Hepatocyte (in vitro differentiated cells): ENCODE measurements around the gene NCS1. TPM values are rescaled to one million over a fixed set of nuclear protein-coding genes. Genes with fewer than 3 reads are reported as not detected.

Experiments
- DNase-seq: peaks from one replicate; pipeline ENCODE4 v3.0.0-alpha.2; 2016; ENCODE audit warnings: low spot score
- H2AFZ ChIP-seq: fragments of 200-600 bp; sonication (generic); 2 replicates; pipeline ENCODE4 v1.6.0; 2016; ENCODE audit warnings: antibody characterized with exemption, mild to moderate bottlenecking
- H3K27ac ChIP-seq: fragments of 200-600 bp; sonication (generic); 2 replicates; pipeline ENCODE4 v1.5.1; 2016; ENCODE audit warnings: mild to moderate bottlenecking
- H3K27me3 ChIP-seq: fragments of 200-600 bp; sonication (generic); 2 replicates; pipeline ENCODE4 v1.6.1; 2016
- H3K36me3 ChIP-seq: fragments of 200-600 bp; sonication (generic); replicated peaks from 2 replicates; pipeline ENCODE4 v1.5.1; 2016; ENCODE audit warnings: low read depth; ENCODE audit not compliant: insufficient read depth
- H3K4me1 ChIP-seq: fragments of 200-600 bp; sonication (generic); 2 replicates; pipeline ENCODE4 v1.5.1; 2016; ENCODE audit warnings: mild to moderate bottlenecking, moderate library complexity; ENCODE audit not compliant: insufficient read depth
- H3K4me2 ChIP-seq: fragments of 200-600 bp; sonication (generic); 2 replicates; pipeline ENCODE4 v1.6.0; 2016
- H3K4me3 ChIP-seq: fragments of 200-600 bp; sonication (generic); 2 replicates; pipeline ENCODE4 v1.5.1; 2016; ENCODE audit warnings: mild to moderate bottlenecking
- H3K79me2 ChIP-seq: fragments of 200-600 bp; sonication (generic); 2 replicates; pipeline ENCODE4 v1.6.0; 2017; ENCODE audit warnings: mild to moderate bottlenecking
- H3K9me2 ChIP-seq: fragments of 200-600 bp; sonication (generic); replicated peaks from 2 replicates; pipeline ENCODE4 v1.6.0; 2017; ENCODE audit warnings: mild to moderate bottlenecking; ENCODE audit not compliant: insufficient read depth
- H3K9me3 ChIP-seq: fragments of 200-600 bp; sonication (generic); 2 replicates; pipeline ENCODE4 v1.5.1; 2016; ENCODE audit warnings: low read depth, mild to moderate bottlenecking
- H4K20me1 ChIP-seq: fragments of 200-600 bp; sonication (generic); 2 replicates; pipeline ENCODE4 v1.6.0; 2016; ENCODE audit warnings: mild to moderate bottlenecking; ENCODE audit not compliant: insufficient read depth, poor library complexity, severe bottlenecking
- EZH2 ChIP-seq: fragments of 200-600 bp; sonication (generic); IDR thresholded peaks from 2 replicates; pipeline ENCODE4 v1.6.1; 2016; ENCODE audit warnings: antibody characterized with exemption, mild to moderate bottlenecking, borderline replicate concordance
- EZH2phosphoT487 ChIP-seq: fragments of 200-600 bp; sonication (generic); IDR thresholded peaks from one replicate; pipeline ENCODE4 v1.6.1; 2018; ENCODE audit warnings: antibody characterized with exemption, mild to moderate bottlenecking, low read depth, moderate library complexity; ENCODE audit not compliant: unreplicated experiment, severe bottlenecking
- WGBS: methylation state at CpG from one replicate; pipeline ENCODE4 v1.1.6; 2016; ENCODE audit warnings: low lambda C conversion rate; ENCODE audit errors: missing lambda C conversion rate; 5-methylcytosine and 5-hydroxymethylcytosine counted together
- polyA plus RNA-seq: library from polyadenylated mRNA; unstranded; fragments of >200 nt; fragmentation: Nextera tagmentation; extraction: Ambion mirVana; gene quantifications from 2 replicates; pipeline ENCODE4 v1.2.1, GENCODE V29; 2016
- total RNA-seq: library from RNA; depleted of rRNA; stranded (reverse); fragments of >200 nt; gene quantifications from 2 replicates; pipeline ENCODE4 v1.2.3, GENCODE V29; 2014
- TF ChIP-seq, protein P1 (sequence below): fragments of 200-600 bp; sonication (generic); IDR thresholded peaks from 2 replicates; pipeline ENCODE4 v1.5.1; 2016; ENCODE audit warnings: antibody characterized with exemption, mild to moderate bottlenecking; ENCODE audit not compliant: poor library complexity

The NCS1 gene
- total and polyA plus RNA-seq, 2 experiments from 2014 or later, result 16.8 to 25.3 TPM

DNA sequence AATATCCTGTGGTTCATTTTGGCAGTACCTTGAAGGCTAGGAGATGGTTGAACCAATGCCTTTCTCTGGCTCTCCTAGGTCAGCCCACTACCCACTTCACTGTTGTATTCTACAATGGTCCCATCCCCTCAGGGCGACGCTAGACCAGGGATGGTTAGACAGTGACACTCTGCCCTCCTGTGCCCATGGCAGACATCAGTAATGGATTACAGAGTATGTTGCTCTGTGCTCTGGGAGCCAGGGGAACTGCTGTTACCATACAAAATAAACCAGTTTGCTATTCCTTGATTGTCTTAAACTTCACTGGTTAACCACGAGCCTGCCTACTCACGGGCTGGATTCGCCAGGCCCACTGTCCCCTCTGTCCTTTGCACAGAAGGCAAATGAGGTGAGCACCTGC lies 33.7 kb downstream of the NCS1 start:
- WGBS, result 97% methylated on average over 5 of the region's 5 CpGs

DNA sequence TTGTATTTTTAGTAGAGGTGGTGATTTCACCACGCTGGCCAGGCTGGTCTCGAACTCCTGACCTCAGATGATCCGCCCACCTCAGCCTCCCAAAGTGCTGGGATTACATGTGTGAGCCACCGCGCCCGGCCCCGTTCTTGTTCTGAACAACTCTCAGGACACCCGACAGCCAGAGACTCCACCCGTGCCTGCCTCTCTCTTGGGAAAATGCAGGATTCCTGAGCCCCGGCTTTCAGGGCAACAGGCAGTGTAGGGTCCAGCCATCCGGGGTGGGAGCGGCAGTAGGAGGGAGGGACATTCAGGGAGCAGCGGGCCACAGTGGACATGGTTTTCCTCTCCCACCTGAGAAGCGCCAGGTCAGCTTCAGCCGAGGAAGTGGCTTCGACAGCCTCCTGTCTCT lies 34.4 kb downstream of the NCS1 start:
- Histone ChIP-seq H4K20me1 (no peaks in the 10 kb centered on the region), H3K4me1 (peaks cover 4% of the 10 kb centered on the region), H3K27me3 (no peaks in the 10 kb centered on the region), H3K27ac (no peak overlapping the region), H2AFZ (no peak overlapping the region), H3K36me3 (no peaks in the 10 kb centered on the region), H3K9me2 (no peaks in the 10 kb centered on the region), H3K79me2 (no peaks in the 10 kb centered on the region), H3K4me2 (no peak overlapping the region), H3K9me3 (no peaks in the 10 kb centered on the region), H3K4me3 (no peak overlapping the region)
- no peak for DNase-seq
- 93% methylated on average over 16 of the region's 16 CpGs for WGBS
- TF ChIP-seq EZH2, result no peak
- TF ChIP-seq, protein P1, sequence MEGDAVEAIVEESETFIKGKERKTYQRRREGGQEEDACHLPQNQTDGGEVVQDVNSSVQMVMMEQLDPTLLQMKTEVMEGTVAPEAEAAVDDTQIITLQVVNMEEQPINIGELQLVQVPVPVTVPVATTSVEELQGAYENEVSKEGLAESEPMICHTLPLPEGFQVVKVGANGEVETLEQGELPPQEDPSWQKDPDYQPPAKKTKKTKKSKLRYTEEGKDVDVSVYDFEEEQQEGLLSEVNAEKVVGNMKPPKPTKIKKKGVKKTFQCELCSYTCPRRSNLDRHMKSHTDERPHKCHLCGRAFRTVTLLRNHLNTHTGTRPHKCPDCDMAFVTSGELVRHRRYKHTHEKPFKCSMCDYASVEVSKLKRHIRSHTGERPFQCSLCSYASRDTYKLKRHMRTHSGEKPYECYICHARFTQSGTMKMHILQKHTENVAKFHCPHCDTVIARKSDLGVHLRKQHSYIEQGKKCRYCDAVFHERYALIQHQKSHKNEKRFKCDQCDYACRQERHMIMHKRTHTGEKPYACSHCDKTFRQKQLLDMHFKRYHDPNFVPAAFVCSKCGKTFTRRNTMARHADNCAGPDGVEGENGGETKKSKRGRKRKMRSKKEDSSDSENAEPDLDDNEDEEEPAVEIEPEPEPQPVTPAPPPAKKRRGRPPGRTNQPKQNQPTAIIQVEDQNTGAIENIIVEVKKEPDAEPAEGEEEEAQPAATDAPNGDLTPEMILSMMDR, result no peak
- TF ChIP-seq EZH2phosphoT487, result no peak

More for the DNA sequence above, 33.7 kb downstream of the NCS1 start:
- no peak for DNase-seq
- H3K9me2 ChIP-seq, result no peaks in the 10 kb centered on the region
- no peak overlapping the region for H2AFZ ChIP-seq
- no peaks in the 10 kb centered on the region for H3K79me2 ChIP-seq
- no peaks in the 10 kb centered on the region for H3K27me3 ChIP-seq
- H3K9me3 ChIP-seq, result no peaks in the 10 kb centered on the region
- no peaks in the 10 kb centered on the region for H3K36me3 ChIP-seq
- no peak for TF ChIP-seq EZH2phosphoT487
- no peak for TF ChIP-seq EZH2
- H4K20me1 ChIP-seq, result no peaks in the 10 kb centered on the region
- H3K27ac ChIP-seq, result no peak overlapping the region
- no peak overlapping the region for H3K4me3 ChIP-seq
- no peak overlapping the region for H3K4me2 ChIP-seq
- H3K4me1 ChIP-seq, result peaks cover 4% of the 10 kb centered on the region

DNA sequence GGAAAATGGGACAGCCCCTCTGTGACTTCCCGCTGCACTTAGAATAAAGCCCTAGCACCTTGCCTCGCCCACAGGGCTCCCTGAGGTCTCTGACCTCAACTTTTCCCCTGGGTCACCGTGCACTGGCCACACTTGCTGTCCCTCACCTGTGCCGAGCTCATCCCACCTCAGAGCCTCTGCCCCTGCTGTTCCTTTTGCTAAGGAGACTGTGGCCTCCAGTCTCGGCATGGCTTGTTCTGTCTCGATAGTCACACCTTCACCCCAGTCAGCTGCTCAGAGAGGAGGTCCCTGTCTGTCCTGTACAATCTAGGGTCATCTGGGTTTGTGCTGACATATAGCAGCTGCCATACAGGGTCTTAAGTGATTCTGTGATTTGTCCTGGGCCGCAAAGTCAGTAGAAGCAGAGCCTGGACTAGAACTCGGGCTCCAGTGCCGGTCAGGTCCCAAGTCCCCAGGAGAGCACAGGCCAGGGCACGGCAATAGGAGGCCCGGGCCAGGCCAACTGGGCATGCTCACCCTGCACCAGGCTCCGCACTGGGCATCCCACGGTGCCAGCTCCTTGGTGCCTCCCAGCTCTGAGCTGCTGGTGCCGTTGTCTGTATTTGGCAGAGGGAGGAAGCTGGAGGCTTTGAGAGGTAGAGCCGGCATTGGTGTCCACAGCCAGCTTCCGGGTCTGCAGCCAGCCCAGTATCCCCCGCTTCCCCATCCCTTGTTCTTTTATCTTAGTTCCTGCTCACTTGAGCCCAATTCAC lies 35.2 kb downstream of the NCS1 start:
- no peaks in the 10 kb centered on the region for H3K9me2 ChIP-seq
- no peaks in the 10 kb centered on the region for H4K20me1 ChIP-seq
- no peak overlapping the region for H3K4me2 ChIP-seq
- H3K9me3 ChIP-seq, result no peaks in the 10 kb centered on the region
- 92% methylated on average over 17 of the region's 17 CpGs for WGBS
- DNase-seq, result no peak
- H3K79me2 ChIP-seq, result no peaks in the 10 kb centered on the region
- H3K36me3 ChIP-seq, result no peaks in the 10 kb centered on the region
- H2AFZ ChIP-seq, result no peak overlapping the region
- TF ChIP-seq EZH2 (no peak), EZH2phosphoT487 (no peak)
- TF ChIP-seq, protein P1, result no peak
- H3K27me3 ChIP-seq, result no peaks in the 10 kb centered on the region
- H3K4me3 ChIP-seq, result no peak overlapping the region
- peaks cover 4% of the 10 kb centered on the region for H3K4me1 ChIP-seq
- no peak overlapping the region for H3K27ac ChIP-seq

DNA sequence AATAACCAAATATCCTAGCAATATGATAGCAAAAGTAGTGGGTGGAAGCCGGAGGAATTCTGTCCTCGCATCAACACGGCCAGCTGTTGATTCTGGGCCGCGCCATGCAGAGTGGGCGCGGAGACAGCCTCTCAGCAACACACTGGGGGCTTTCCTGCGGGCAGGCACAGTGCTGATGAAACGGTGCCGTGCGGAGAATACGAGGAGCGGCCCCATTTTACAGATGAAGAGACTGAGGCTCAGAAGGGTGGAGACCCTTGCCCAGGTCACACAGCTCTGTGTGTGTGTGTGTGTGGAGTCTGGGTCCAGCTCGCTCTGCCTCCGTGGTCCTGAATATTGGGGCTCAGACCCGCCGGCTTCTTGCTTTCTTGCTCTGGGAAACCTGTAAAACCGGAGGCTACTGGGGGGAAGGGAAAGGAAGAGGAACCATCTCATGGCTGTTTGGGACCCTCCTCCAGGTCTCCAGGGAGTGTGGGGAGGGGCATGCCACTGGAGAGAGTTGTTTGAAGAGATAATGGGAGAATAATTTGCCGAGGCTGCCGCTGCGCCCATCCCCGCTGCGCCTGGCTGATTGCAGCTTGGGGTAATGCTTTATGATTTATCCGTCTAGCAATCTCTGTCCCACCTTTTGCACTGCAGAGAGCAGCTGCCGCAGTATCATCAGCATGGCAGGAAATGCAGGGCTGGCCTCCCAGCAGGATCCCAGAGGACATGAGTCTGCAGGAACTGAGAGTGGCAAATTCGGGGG lies 36.6 kb downstream of the NCS1 start:
- Histone ChIP-seq H3K9me3 (no peaks in the 10 kb centered on the region), H4K20me1 (no peaks in the 10 kb centered on the region), H3K27ac (no peak overlapping the region), H3K4me2 (no peak overlapping the region), H3K79me2 (no peaks in the 10 kb centered on the region), H3K4me1 (peaks cover 4% of the 10 kb centered on the region), H2AFZ (no peak overlapping the region), H3K27me3 (no peaks in the 10 kb centered on the region), H3K36me3 (no peaks in the 10 kb centered on the region), H3K9me2 (no peaks in the 10 kb centered on the region), H3K4me3 (no peak overlapping the region)
- no peak for TF ChIP-seq EZH2phosphoT487
- TF ChIP-seq, protein P1, result no peak
- no peak for TF ChIP-seq EZH2
- no peak for DNase-seq
- WGBS, result 80% methylated on average over 26 of the region's 26 CpGs
